HG02678 (cell line): ENCODE data around the gene STK32A.
"Not testable (repeated sequence)": the region's sequence is repeated elsewhere in the genome, so short reads cannot be mapped to it uniquely, and the experiment has no call there.

Experiments
- ATAC-seq: cut with Tn5 transposase; IDR thresholded peaks from one replicate; pipeline ENCODE4 v1.9.1; 2021; ENCODE audit warnings: mild to moderate bottlenecking, moderate library complexity; ENCODE audit not compliant: unreplicated experiment

The STK32A gene

DNA sequence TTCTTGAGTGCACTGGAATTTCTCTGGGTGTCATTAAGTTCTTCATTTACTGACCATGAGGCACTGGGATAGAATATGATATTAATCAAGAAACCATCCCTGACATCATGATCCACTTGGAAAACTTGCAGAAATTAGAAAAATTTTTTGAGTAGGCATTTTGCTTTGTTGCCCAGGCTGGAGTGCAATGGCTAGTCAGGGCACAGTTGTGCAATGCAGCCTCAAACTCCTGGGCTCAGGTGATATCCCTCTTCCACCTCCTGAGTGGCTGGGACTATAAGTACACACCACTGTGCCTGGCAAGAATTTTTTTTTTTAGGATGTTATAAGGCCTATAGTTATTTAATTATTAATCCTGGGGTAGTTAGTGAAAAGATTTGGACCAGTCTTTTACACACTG lies 106.5 kb downstream of the STK32A start:
- no peak for ATAC-seq

DNA sequence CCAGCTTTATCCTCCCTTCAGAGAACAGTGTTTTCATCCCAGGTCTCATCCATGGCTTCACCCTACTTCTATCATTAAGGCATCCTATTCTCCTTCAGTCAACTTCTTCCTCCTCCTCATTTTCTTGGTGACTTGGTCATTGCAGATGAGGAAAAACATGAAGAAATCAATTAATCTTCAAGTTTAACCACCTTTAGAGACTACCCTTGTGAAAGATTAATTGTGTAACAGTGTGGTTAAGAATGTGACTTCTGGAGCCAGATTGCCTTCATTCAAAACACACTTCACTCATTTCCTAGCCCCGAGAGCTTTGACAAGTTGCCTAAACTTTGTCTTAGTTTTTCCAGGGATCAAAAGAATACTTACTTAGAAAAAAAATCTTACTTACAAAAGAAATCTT lies 110.0 kb downstream of the STK32A start:
- no peak for ATAC-seq

DNA sequence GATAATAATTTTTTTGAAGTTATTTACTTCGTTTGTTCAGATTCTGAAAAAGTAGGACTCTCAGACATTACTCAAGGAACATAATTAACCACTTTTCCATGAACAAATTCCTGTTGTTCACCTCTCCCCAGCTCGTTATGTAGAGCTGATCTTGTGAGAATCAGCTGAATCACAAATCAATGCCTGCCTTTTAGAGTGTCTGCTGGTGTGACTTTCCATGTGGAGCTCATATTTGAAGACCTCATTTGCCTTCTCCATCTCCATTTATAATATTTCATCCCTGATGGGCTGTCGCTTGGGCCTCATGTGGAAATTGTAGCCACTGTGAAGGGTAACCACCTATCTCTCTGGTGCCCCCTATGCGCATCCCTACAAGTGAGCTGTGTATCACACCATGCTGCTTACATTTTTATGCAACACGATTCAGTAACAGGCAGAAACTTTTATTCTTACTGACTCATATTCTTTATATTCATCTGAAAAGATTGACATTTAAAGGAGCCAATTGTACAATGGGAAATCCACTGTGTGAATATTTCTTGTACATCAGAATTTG lies 111.3 kb downstream of the STK32A start:
- no peak for ATAC-seq

DNA sequence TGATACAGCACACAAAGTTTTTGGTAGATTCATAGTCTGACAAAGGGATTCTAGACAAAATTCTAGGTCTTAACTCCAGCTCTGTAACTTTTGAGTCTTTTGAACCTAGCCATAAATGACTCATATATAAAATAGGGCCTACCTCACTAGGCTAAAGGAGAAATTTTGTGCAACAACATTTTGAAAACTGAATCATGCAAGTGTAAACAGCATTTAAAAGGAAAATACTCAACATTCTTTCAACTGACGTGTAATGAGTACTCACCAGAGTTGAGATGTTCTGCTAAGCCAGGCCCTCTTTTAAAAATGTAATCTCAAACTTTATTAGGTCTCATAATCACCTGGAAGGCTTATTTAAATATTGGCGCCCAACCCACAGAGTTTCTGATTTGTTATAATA lies 113.2 kb downstream of the STK32A start:
- no peak for ATAC-seq

DNA sequence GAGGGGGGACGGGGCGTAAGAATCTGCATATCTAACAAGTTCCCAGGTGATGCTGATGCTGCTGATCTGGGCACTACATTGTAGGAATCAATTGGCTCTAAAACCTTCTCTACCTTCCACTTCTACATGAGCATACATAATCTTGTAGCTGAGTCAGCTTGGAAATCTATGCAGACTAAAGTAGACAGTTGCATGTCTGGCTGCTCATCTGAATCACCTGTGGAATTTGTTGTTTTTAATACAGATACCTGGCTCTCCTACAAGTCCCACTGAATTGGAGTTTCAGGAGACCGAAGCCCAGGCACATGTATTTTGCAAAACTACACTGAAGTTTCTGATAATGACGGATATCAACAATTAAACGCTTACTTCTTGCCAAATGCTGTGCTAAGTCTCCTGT lies 113.6 kb downstream of the STK32A start:
- ATAC-seq = no peak

DNA sequence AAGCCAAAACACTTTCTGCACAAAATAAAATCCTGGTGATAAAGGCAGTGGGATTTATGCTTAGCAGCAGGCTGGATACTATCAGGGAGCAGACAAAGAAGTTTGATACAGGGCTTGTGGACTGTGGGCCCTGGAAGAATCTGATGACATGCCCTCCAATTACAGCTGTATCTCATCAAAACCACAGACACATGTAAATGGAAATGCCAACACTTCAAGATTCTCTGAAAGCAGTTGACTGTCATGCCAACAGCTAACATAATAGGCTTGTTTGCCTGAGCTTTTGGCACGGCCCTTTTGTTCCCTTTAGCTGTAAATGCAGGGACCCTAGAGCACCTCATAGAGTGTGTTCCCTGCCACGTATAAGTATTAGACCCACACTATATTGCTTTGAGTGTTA lies 114.4 kb downstream of the STK32A start:
- ATAC-seq = no peak

DNA sequence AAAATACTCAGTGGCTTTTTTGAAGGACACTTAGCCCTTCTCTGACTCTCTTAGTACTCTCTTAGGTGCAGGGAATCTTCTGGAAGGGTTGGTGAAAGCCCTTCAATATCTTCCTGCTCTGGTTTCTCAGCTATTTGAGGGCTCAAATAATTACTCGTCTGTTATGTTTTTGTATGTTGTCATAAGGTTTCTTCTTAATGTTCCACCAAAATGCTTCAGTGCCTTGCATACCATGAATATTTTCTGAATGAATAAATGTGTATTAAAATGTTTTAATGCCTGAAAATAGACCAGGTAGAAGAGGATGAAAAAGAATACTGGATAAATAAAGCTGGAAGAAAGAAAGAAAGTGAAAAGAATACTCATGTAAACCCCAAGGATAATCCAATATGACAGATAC lies 124.3 kb downstream of the STK32A start:
- no peak for ATAC-seq

DNA sequence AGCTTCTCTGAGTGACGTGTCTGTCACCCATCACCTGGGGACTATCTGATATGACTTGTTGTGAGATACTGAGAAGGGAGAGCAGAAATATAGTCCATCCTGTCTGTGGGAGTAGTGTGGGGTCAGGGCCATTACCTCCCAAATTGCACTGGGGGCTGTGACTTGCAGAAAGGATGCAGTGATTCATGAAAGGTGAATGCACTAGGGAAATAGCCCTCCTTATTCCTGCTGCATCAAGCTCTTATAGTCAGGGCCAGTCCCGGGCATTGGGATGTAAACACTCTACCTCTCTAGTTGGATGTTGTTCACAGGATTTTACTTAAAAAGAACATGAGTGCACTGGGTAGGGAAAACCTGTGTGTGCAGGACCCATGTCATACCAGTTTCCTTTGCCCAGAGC lies 124.8 kb downstream of the STK32A start:
- ATAC-seq = no peak

DNA sequence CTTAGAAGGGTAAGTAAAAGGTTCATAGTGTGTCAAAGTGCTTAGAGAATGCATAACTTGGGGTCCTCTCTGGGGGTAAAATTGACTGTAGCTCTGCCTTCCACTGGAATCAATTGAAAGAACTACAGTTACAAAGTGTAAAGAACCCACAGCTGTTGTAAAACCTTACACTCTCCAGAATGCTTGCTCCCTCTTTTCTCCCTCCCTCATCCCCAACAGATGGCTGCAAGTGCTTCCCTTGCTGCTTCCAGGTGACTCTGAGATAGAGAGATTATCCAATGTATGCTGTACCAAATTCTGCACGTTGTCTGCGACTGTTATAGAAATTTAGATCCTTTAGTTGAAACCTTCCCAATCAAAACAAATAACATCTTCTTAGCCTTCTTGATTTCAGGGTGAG lies 126.0 kb downstream of the STK32A start:
- no peak for ATAC-seq

DNA sequence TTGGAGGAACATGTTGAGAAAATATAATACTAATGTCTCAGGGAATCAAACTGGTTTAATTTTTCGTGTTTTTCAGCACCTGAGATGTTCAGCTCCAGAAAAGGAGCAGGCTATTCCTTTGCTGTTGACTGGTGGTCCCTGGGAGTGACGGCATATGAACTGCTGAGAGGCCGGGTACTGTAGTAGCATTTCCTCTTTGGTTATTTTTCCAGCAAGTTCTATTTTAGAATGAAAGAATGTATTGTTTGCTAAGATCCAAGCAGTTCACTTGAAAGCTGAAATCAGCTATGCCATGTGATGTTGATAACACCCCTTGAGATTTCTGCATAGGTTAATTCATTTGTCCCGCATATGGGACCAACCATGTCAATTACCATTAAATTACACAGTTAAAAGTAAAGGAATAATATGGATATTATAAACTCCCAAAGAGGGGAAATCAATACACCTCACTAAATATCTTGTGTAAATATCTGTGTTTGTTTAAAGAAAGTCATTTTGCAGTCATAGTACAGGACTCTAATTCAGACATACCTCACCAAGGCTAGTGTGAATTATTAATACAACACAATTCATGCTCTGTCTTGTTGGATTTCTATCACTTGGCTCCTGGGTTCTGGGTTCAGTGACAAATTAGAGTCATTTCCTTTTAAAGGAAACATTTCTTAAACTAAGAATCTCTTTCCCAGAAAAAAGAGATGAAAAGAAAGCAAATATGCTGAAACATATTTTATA lies 126.8 kb downstream of the STK32A start:
- ATAC-seq = no peak

DNA sequence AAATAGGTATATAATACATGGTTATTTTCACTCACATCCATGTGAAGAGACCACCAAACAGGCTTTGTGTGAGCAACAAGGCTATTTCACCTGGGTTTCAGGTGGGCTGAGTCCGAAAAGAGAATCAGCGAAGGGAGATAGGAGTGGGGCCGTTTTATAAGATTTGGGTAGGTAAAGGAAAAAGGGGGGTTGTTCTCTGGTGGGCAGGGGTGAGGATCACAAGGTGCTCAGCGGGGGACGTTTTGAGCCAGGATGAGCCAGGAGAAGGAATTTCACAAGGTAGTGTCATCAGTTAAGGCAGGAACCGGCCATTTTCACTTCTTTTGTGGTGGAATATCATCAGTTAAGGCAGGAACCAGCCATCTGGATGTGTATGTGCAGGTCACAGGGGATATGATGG lies 132.6 kb downstream of the STK32A start:
- ATAC-seq = not testable (repeated sequence)

DNA sequence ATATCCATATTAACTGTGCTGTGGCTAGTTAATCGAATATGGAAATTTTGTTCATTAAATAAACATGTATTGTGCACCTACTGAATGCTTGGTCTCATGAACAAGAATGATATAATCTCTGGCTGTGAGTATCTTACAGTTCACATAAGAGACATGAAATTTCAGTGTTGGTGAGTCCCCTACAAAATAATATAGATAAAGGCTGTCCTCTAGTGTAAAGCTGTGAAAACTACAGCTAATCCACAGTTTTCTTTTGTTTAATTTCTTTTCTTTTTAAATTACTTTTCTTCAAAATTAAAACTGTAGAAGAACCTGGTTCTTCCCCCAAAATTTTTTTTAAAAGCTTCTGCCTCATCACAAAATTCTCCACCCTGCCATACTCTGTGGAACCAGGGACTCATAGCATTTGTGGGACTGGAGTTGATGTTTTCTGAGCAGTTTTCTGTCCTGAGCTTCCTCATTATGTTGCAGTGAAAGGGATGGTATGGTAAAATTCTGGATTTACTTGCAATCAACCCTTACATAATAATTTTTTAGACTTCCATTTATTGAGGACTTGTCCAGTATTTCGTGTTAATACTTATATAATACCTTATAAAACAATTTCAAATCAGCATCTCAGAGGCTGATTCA lies 135.0 kb downstream of the STK32A start:
- ATAC-seq = no peak

DNA sequence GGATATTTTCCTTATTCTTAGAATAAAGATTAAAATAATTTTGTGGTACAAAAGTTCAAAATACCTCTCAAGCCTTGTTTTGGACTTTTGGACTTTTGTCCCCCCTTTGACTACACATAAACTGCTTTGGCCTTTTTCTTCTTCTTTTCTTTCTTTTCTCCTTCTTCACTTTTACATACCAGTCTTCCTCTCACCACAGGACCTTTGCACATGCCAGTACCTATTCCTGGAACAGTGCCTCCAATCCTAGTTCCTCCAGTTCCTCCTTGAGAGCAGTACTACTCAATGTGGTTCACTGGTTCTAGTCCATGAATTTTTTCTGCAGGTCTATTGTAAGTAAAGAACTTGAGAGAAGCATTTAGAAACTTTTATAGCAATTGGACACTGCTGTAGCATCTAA lies 136.5 kb downstream of the STK32A start:
- ATAC-seq = no peak

DNA sequence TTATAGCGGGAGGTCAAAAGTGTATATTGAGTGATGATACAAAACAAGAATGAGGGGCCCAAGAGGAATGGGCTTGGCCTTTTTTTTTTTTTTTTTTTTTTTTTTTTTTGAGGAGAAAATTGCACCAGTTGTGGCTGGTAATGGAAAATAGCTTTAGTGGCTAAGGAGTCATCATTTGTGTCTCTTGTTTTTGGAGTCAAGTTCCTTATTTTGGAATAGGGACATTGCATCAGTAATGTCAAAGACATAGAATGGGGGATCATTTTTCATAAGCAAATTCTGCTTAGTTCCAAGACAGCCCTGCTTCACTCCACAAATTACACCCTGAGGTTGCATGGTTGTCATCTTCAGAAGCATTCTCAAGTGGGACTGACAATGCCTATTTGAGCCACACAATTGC lies 137.4 kb downstream of the STK32A start:
- ATAC-seq = no peak

DNA sequence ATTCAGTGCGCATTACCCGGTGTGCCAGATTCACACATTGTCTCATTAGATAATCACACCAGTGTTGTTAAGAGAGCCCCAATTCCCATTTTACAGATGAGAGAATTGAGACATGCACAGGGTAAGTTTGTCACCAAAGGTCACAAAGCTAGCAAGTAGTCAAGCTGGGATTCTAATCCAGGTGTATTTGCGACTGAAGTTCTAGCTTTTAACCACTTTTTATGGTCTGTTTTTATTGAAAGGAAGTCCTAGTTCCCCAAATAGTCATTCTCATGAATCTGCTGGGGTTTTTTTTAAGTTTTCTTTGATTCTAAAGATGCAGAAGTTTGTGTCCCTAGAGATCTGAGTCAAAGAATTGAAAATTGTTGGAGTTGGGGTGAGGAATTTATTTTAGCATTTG lies 138.5 kb downstream of the STK32A start:
- ATAC-seq = no peak

DNA sequence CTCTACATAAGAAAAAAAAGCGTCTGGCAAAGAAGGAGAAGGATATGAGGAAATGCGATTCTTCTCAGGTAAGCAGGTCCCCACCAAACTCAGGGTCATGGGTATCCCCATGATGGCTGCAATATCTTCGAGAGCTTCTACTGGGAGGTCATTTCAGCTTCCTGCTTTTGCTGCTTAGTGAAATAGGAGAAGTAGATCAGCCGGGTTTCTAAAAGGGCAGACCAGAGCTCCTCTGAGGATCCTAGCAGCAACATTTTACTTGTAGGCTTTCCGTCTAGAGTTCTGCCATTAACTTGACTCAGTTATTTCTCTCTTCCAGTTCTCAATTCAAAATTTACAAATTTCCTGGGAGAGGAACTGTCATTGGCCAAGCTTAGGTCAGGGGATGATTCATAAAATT lies 140.3 kb downstream of the STK32A start:
- ATAC-seq = no peak

DNA sequence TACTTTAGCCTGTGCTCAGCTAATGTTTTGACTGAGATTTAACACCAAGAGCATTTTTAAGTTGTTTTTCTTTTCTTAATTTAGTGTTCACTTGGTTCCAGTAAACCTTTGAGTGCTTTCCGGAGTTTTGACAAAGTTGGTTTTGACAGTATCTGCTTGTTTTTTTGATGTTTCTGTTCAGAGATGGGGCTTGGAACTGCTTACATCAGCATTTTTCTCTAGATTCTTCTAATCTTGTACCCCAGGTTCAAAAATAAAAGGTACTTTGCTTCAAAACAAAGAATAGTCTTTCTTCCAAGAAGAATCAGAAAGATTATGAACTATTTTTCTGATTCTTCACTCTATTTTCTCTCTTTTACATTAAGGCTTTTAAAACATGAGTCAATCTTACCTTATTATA lies 142.9 kb downstream of the STK32A start:
- no peak for ATAC-seq

DNA sequence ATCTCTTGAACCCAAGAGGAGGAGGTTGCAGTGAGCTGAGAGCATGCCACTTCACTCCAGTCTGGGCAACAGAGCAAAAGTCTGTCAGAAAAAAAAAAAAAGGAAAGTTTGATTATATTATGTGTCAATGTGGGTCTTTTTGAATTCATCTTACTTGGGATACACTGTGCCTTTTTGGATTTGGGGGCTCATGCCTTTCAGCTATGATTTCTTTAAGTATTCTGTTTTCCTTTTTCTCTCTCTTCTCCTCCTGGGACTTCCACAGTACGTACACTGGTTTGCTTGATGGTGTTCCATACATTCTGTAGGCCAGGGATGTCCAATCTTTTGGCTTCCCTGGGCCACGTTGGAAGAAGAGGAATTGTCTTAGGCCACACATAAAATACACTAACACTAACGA lies 146.7 kb downstream of the STK32A start:
- ATAC-seq = no peak

DNA sequence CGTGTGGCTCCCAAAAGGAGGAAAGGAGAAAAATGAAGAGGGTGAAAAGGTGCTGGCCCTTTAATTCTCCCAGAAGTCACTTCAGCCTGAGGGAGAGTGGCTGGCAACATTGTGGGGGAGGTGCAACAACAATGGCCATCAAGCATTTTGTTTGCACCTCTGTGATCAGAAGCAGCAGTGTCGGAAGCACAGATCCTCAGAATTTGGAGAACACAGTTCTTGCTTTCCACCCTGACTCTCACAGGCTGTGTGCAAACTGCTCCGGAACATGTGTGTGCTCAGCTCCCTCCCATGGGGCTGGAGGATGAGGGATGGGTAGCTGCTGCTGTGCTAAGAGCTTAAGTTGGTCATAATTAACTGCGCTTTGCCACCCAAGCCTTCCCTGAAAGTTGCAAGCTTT lies 147.9 kb downstream of the STK32A start:
- no peak for ATAC-seq

DNA sequence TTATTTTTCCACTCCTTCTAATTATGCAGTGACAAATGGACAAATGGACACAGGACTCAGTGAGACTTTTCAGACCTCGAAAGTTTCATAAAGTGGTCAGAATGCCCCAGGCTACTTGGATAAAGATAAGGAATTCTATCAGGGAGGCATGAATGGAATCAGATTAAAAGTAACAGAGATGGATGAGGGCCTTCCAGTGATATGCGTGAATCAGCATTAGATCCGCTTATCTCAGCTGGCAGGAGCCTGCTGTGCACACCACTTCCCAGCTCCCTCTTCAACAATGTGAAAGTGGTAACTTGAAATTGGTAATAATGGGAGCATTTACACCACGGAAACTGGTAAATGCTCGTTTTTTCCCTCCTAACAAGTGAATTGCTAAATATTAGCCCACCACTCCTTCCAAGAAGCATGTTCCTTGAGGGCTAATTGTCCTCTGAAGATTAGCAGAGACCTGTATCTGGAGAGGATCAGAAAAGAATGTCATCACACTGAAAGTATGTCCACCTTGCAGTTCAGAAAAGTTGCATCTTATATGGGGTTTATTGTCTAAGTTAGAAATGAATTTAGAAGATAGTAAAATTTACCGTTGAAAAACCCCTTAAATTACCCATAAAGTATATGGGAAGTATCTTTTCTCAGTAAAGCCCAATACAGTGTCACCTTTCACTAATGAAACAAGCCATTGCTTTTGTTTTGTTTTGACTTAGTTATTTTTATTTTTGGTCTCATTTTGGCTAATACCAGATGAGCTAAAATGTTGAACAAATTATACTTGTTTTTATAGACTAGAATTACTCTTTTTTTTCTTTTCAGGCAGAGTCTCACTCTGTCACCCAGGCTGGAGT lies 149.7 kb downstream of the STK32A start:
- ATAC-seq = no peak

DNA sequence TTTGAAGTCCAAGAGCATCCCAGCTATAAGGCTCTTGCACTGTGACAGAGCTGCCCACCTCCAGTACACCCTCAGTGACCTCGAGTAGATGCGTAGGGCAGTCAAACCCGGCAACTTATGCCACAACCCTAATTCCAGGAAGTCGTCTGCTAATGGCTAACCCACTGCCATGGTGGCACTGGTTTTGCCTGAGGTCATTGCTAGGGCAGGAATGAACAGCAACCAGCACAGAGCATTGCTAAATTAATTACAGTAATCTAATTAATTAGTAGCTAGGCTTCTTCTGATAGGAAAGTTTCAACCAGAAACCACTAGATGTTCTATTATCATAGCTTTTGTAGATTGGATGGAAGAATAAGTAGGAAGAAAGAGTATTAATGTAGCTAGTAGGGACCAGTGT lies 152.3 kb downstream of the STK32A start:
- no peak for ATAC-seq
